GM21423 (cell line): Measurements from ENCODE around the gene GABRP.
A peak's percentile ranks its signal among the peaks of the same experiment; 100 is the strongest.
"Not testable (repeated sequence)": the region's sequence is repeated elsewhere in the genome, so short reads cannot be mapped to it uniquely, and the experiment has no call there.

ENCODE experiments used
- ATAC-seq: cut with Tn5 transposase; IDR thresholded peaks from one replicate; pipeline ENCODE4 v1.9.1; 2021; ENCODE audit warnings: mild to moderate bottlenecking, moderate library complexity; ENCODE audit not compliant: unreplicated experiment

GABRP gene

DNA sequence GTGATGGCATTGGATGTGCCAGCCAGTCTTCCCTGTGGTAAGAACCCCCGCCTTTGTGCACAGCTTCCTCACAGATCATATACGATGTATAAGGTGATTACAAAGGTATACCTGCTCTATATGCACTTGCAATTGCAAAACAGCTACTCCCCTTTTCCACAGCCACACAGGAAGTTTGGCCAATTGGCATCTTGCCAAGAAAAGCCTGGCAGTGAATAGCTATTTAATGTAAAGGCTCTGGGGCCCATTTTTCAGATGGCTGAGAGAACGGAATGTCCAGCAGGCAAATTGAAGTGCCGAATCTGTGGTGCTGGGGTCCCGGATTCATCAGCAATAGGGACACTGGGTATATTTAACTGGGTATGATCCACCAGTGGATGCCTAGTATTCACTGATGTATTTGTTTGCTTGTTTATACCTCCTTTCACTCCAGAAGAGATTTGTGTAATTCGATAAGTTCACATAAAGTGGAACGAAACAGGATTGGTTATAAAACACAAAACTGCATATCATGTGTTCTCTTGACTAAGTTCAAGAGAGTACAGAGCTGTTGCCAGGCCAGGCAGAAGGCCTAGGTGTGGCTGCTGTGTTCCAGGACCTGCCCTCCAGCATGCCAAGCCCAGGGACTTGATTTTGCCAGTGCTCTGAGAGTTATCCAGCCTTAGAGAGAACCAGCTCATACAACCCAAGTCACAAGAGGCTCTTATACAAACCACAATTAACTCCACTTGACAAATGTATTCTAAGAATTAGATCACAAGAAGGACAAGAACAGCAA is 27.7 kb upstream of the GABRP start:
- no peak for ATAC-seq

DNA sequence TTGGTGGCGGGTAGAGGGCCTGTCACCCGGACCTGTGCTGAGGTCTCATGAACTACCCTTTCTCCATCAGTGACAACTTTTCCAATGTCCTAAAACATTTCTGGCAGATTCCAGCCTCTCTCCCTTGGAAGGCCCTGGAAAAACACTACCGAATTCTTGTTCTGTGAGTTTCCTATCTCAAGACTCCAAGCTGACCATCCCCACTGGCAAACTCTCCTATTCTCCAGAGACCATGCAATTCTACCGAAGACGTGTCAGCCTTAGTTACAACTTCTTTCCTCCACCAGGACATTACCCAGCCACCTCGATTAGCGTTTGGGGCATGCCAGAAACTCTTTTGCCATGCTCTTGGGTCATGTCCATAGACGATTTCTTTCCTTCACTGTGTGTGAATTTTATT is 26.8 kb upstream of the GABRP start:
- no peak for ATAC-seq

- ATAC-seq = peak; percentile 93
These were observed 26.3 kb upstream of the GABRP start for GRCh38 chr5:170757182-170757601.

- no peak for ATAC-seq
These were observed 25.9 kb upstream of the GABRP start for GRCh38 chr5:170757669-170758068.

- no peak for ATAC-seq
These were observed 25.0 kb upstream of the GABRP start for GRCh38 chr5:170758481-170758880.

DNA sequence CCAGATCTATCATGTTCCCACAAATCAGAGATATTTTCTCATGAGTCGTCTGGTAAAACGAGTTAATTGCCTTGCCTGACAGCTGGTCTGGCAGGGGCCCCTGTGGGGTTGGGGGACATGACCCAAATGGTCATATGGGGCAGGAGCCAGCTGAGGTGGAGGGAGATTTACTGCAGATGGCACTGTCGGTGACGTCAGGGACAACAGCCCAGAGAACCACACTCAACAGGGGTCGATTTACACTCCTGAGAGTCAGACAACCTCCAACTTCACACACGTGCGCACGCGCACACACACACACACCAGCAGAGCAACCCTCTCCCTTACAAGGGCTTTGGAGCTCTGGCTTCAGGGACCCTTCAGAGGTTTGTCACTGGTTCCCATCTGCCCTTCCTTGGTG is 23.4 kb upstream of the GABRP start:
- ATAC-seq = no peak

GRCh38 chr5:170761048-170761707 is 22.3 kb upstream of the GABRP start:
- ATAC-seq = no peak

GRCh38 chr5:170761708-170762066 is 21.8 kb upstream of the GABRP start:
- no peak for ATAC-seq

GRCh38 chr5:170762298-170762697 is 21.2 kb upstream of the GABRP start:
- ATAC-seq = not testable (repeated sequence)

- ATAC-seq = not testable (repeated sequence)
These were observed 17.7 kb upstream of the GABRP start for GRCh38 chr5:170765868-170766267.

DNA sequence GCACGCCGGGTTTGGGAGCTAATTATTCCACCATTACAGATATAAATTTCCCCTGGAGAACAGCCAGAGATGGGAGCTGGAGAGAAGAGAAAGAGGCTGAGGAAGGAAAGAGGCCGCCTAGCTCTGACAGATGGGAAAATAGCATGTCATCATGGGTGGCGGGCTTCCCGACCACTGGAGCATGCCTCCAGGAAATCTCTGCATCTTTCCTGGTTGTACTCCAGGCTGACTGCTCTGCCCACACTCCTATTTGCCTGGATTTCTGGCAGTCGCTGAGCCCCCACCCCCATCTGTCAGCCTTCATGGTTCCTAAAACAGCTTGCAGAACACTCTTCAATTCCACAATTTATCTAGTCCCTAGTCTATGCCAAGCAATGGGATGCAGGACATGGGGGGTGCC is 14.3 kb upstream of the GABRP start:
- no peak for ATAC-seq

- no peak for ATAC-seq
These were observed 13.6 kb upstream of the GABRP start for GRCh38 chr5:170769898-170770416.

DNA sequence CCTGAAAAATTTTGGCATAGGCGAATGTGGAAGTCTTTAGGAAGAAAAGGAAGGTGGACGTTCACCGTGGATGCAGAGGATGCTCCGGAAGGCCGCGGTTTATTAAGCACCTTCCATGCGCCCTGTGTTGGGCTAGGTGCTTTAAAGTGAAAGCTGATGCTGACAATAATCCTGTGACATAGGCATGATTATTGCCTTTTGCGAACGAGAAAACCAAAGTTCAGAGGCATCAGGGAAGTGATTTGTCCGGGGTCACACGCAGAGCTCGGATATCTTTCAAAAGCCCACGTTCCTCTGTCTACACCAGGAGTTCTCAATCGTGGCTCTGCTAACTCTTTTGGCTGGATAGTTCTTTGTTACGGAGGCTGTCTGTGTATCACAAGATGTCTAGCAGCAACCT is 12.0 kb upstream of the GABRP start:
- ATAC-seq = no peak

DNA sequence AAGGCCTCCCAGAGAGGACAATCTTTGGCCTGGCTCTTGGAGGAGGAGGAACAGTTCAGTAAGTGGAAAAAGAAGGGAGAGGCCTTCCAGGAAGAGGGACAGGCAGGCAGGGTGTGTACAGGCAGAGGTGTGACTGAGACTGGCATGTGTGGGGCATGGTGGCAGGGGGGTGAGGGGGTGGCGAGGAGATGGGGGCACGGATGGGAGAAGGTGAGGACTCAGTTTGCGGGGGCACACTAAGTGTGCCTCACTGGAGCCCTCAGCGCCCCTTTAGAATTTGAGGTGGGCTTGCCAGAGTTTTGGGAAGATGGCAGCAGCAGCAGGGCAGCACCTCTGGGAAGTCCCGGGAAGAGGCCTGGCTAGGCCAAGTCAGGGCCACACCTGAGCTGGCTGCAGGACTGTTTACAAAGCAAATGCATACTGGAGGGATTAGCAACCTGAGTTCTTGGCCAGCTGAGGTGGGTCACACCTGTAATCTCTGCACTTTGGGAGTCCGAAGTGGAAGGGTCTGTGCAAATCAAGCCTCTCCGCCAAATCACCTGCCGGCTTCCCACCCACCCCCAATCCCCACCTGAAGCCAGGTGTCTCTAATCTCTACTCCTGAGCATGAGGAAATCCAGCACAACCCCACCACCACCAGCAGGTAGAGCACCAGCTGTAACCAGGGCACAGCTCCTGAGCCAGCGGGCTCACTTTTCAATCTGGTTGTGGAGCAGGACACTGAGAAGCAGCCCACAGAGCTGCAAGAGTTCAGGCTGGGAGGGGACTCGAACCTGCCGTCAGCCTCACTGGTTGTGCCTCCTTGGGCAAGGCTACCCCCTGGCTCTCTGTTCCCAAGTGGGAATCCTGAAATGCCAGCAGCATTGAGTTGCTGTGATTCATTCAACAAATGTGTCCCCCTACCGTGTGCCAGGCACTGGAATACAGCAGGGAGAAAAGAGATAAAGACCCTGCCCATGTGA is 10.2 kb upstream of the GABRP start:
- no peak for ATAC-seq

GRCh38 chr5:170774831-170775230 is 8.7 kb upstream of the GABRP start:
- no peak for ATAC-seq

- no peak for ATAC-seq
These were observed 1.6 kb upstream of the GABRP start for GRCh38 chr5:170781946-170782345.

GRCh38 chr5:170782438-170782837 is 1.1 kb upstream of the GABRP start:
- no peak for ATAC-seq

DNA sequence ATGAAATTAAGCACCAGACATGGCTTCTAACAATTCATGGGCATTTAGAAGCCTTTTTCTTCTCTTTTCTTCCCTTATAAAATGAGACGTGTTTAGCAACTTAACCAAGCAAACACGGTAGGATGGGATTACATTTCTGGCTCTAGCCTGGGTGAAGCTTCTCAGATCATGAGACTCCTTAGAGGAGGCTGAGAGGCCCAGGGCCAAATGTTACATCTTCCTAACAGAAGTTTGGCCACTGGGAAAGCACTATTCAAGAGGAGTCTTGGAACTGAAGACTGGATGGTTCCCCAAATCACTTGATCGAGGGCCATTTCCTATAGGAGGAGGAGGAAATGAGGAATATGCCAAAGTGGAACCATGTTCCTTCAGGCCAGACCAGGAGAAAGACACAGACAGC is 1.9 kb downstream of the GABRP start:
- ATAC-seq = no peak

DNA sequence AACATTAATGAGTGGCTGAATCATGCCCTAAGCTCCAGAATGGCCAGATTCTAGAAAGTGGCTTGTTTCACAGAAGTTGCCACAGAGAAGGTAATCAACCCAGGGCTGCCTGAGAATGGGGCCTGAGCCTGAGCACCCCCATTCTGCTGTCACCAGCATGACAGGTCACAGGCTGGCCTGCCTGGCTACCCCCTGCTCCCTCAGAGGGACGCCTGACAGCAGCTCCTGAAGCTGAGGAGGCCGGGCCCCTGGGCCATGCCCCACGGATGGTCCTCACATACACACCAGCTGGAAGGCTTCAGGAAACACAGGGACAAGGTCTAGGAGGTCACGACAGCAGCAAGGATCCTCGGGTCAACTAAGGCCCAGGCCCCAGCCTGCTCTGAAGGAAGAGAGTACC is 3.7 kb downstream of the GABRP start:
- ATAC-seq = no peak

DNA sequence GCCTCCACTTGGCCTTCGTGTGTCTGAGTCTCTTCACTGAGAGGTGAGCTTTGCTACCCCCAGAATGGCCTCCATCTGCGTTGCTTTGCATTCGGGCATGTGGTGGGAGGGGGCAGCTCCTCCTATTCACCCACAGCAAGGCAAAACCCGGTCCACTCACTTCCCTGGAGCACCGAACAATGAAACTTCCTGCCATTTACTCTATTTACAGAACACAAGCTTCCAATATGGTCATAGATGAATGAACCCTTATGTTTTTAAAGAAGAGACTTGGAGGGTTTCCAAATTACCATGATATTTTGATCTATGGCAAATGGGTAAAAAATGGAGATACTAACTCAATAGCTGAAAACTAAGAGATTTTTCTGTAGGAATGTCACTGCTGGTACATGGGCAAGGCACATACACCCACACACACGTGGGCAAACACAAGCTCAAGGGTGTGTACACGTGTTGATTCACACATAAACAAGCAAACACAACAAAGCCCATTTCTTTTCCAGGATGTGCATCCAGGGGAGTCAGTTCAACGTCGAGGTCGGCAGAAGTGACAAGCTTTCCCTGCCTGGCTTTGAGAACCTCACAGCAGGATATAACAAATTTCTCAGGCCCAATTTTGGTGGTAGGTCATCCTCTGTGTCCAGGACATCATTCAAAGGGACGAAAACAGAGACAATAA is 5.2 kb downstream of the GABRP start:
- no peak for ATAC-seq
